Ovary (tissue), 9 donors: ENCODE measurements around the gene ITPR1. TPM values are rescaled to one million over a fixed set of nuclear protein-coding genes. Genes with fewer than 3 reads are reported as not detected.

Experiments
- DNase-seq, 5 donors: peaks; one replicate each; pipeline ENCODE4 v3.0.0-alpha.2; 2019 to 2020
- H3K27ac ChIP-seq, 2 donors: fragments of 200-600 bp; one replicate each; pipeline versions ENCODE4 v1.5.1 to v1.8.0; 2019 to 2022
- H3K27me3 ChIP-seq: fragments of 200-600 bp; one replicate; pipeline ENCODE4 v1.8.0; 2022
- H3K36me3 ChIP-seq: fragments of 200-600 bp; sonication (generic); one replicate; pipeline ENCODE4 v1.5.1; 2019
- H3K4me1 ChIP-seq: one replicate; pipeline ENCODE4 v1.8.1; 2013; ENCODE audit warnings: mild to moderate bottlenecking, moderate library complexity; ENCODE audit not compliant: insufficient read depth
- H3K4me3 ChIP-seq: fragments of 200-600 bp; sonication (generic); one replicate; pipeline ENCODE4 v1.5.1; 2017
- H3K9me3 ChIP-seq, 2 donors: fragments of 200-600 bp in 1 of 2; sonication (generic) in 1 of 2; one replicate each; pipeline versions ENCODE4 v1.5.1 to v1.8.1; 2013 to 2019; ENCODE audit warnings: mild to moderate bottlenecking in 1 of 2, moderate library complexity in 1 of 2
- CTCF ChIP-seq, 3 donors: fragments of 450-650 bp in 2 of 3; fragments of 200-600 bp in 1 of 3; IDR thresholded peaks; one replicate each; pipeline versions ENCODE4 v1.5.1 to v1.8.0; 2016 to 2022; ENCODE audit warnings: antibody characterized with exemption in 3 of 3, mild to moderate bottlenecking in 1 of 3
- EP300 ChIP-seq: sonication (generic); formaldehyde crosslinking; IDR thresholded peaks from one replicate; pipeline ENCODE4 v1.6.1; 2017; ENCODE audit warnings: antibody characterized with exemption
- POLR2A ChIP-seq: fragments of 450-650 bp; IDR thresholded peaks from one replicate; pipeline ENCODE4 v1.6.1; 2017; ENCODE audit warnings: antibody characterized with exemption, mild to moderate bottlenecking, moderate library complexity
- WGBS, 3 donors: extraction: QIAGEN DNeasy Blood & Tissue Kit in 1 of 3; methylation state at CpG; one replicate each; pipeline versions ENCODE4 v1.1.5 to v1.1.7; 2013 to 2017; 5-methylcytosine and 5-hydroxymethylcytosine counted together
- intact Hi-C, 4 donors: fragments of 100-400 bp; cut with DNase I; formaldehyde crosslinking; loops; one replicate each; pipeline versions ENCODE4 v1.11.0 to v1.15.1; 2022 to 2023
- polyA plus RNA-seq, 2 donors: library from polyadenylated mRNA; stranded (reverse); fragments of 200-250 nt in 1 of 2; fragments of 350-450 nt in 1 of 2; fragmentation: Illumina TruSeq in 1 of 2; extraction: RNeasy Lipid Tissue Mini Kit (QIAGEN cat#74804) in 1 of 2; gene quantifications; one replicate each; pipeline ENCODE4 v1.2.3, GENCODE V29; 2013 to 2014
- total RNA-seq, 7 donors: library from RNA; depleted of rRNA in 2 of 7; stranded (reverse); fragments of >200 nt in 2 of 7; fragmentation: NEBNext Ultra II Directional in 3 of 7; extraction: Animal tissue kit (Norgen Biotek cat#: 25700) in 3 of 7; gene quantifications; one replicate each; pipeline versions ENCODE4 v1.1.0 to v1.2.4, GENCODE V29; 2016 to 2023
- donor health status: DM: no; HTN: no; CAD: no; lungs with moderate emphysema.
- donor health status: DM: no; HTN: no; CAD: no.
- donor health status: Bipolar disorder and iron deficiency.
- donor health status: DM: yes; HTN: yes; CAD: no.
- donor health status: DM: no; HTN: no; CAD: no.
- donor health status: DM: yes; HTN: yes; CAD: no.

ITPR1 gene
- total and polyA plus RNA-seq, 9 donors: 59.5 to 313 (median 144) TPM

- no peak for DNase-seq
- 94 to 97% (median 96%) methylated on average over 3 of the region's 3 CpGs for WGBS, 3 donors
- intact Hi-C loops: no loop called here
Observed at GRCh38 chr3:4850928-4851265, 357.7 kb downstream of the ITPR1 start.

GRCh38 chr3:4852780-4853748 lies 359.9 kb downstream of the ITPR1 start:
- H3K4me3 ChIP-seq: no peak overlapping the region
- intact Hi-C loops: no loop called here
- no peak for DNase-seq
- H3K27me3 ChIP-seq: no peaks in the 10 kb centered on the region
- H3K36me3 ChIP-seq: no peaks in the 10 kb centered on the region
- TF ChIP-seq EP300: no peak
- no peak for TF ChIP-seq POLR2A
- no peak for TF ChIP-seq CTCF (IDR thresholded peaks at IDR 0.05)
- H3K27ac ChIP-seq: no peak overlapping the region
- H3K4me1 ChIP-seq: no peaks in the 10 kb centered on the region
- H3K9me3 ChIP-seq: no peaks in the 10 kb centered on the region
- WGBS, 3 donors: 59 to 63% (median 61%) methylated on average over 5 of the region's 5 CpGs

More at GRCh38 chr3:4850928-4851265, 357.7 kb downstream of the ITPR1 start:
- Histone ChIP-seq H3K4me1 (no peaks in the 10 kb centered on the region), H3K4me3 (no peak overlapping the region), H3K9me3 (no peaks in the 10 kb centered on the region), H3K36me3 (no peaks in the 10 kb centered on the region), H3K27me3 (no peaks in the 10 kb centered on the region), H3K27ac (no peak overlapping the region)
- TF ChIP-seq POLR2A: no peak
- TF ChIP-seq EP300: no peak
- no peak for TF ChIP-seq CTCF (IDR thresholded peaks at IDR 0.05)

- no peaks in the 10 kb centered on the region for H3K4me1 ChIP-seq
- no peak for DNase-seq
- TF ChIP-seq POLR2A: no peak
- no peak for TF ChIP-seq CTCF (IDR thresholded peaks at IDR 0.05)
- TF ChIP-seq EP300: no peak
- no peaks in the 10 kb centered on the region for H3K36me3 ChIP-seq
- H3K9me3 ChIP-seq: no peaks in the 10 kb centered on the region
- no peak overlapping the region for H3K27ac ChIP-seq
- no peaks in the 10 kb centered on the region for H3K27me3 ChIP-seq
- no peak overlapping the region for H3K4me3 ChIP-seq
- intact Hi-C loops: no loop called here
Observed at GRCh38 chr3:4853749-4854140, 360.6 kb downstream of the ITPR1 start.

GRCh38 chr3:4855676-4856075 lies 362.5 kb downstream of the ITPR1 start:
- intact Hi-C loops: no loop called here
- H3K9me3 ChIP-seq: no peaks in the 10 kb centered on the region
- TF ChIP-seq EP300: no peak
- H3K4me3 ChIP-seq: no peak overlapping the region
- H3K36me3 ChIP-seq: no peaks in the 10 kb centered on the region
- no peak overlapping the region for H3K27ac ChIP-seq
- H3K4me1 ChIP-seq: no peaks in the 10 kb centered on the region
- WGBS, 3 donors: 84 to 94% (median 88%) methylated on average over 5 of the region's 5 CpGs
- no peaks in the 10 kb centered on the region for H3K27me3 ChIP-seq
- DNase-seq: no peak

GRCh38 chr3:4856136-4856535 lies 363.0 kb downstream of the ITPR1 start:
- no peaks in the 10 kb centered on the region for H3K9me3 ChIP-seq
- intact Hi-C loops: no loop called here
- H3K4me1 ChIP-seq: no peaks in the 10 kb centered on the region
- 48 to 49% (median 48%) methylated on average over 2 of the region's 2 CpGs for WGBS, 3 donors
- H3K27me3 ChIP-seq: no peaks in the 10 kb centered on the region
- H3K36me3 ChIP-seq: no peaks in the 10 kb centered on the region
- no peak for TF ChIP-seq CTCF (IDR thresholded peaks at IDR 0.05)
- no peak for TF ChIP-seq EP300
- no peak for TF ChIP-seq POLR2A
- no peak overlapping the region for H3K27ac ChIP-seq
- DNase-seq: no peak
- no peak overlapping the region for H3K4me3 ChIP-seq
